Stimulated activated CD4-positive, alpha-beta T cell treated with anti-CD3 and anti-CD28 coated beads, TNF-alpha, amount 100 ng/mL, for 24 hours (primary cell): Measurements from ENCODE around the gene C1orf141.
"Not testable (repeated sequence)": the region's sequence is repeated elsewhere in the genome, so short reads cannot be mapped to it uniquely, and the experiment has no call there.

Experiments used
- DNase-seq, 3 experiments: peaks; one replicate each; pipeline ENCODE4 v3.0.0-alpha.2; 2020; ENCODE audit warnings: low read depth in 3 of 3

Gene C1orf141

GRCh38 chr1:67088440-67088839, 46.3 kb downstream of the C1orf141 start:
- DNase-seq, result no peak

- no peak for DNase-seq
Measured at GRCh38 chr1:67085326-67085725, 49.4 kb downstream of the C1orf141 start.

GRCh38 chr1:67084765-67085318, 49.9 kb downstream of the C1orf141 start:
- DNase-seq, result no peak

- no peak for DNase-seq
Measured at GRCh38 chr1:67078291-67078690, 56.5 kb downstream of the C1orf141 start.

GRCh38 chr1:67077593-67077992, 57.2 kb downstream of the C1orf141 start:
- DNase-seq, result no peak

GRCh38 chr1:67072749-67073148, 62.0 kb downstream of the C1orf141 start:
- no peak for DNase-seq

- not testable (repeated sequence) for DNase-seq
Measured at GRCh38 chr1:67067655-67068054, 67.1 kb downstream of the C1orf141 start.

- no peak for DNase-seq
Measured at GRCh38 chr1:67062412-67062811, 72.4 kb downstream of the C1orf141 start.

GRCh38 chr1:67061266-67061665, 73.5 kb downstream of the C1orf141 start:
- DNase-seq, result no peak

GRCh38 chr1:67060811-67061218, 74.0 kb downstream of the C1orf141 start:
- no peak for DNase-seq

- DNase-seq, result no peak
Measured at GRCh38 chr1:67059346-67059745, 75.4 kb downstream of the C1orf141 start.

- no peak for DNase-seq
Measured at GRCh38 chr1:67058761-67059160, 76.0 kb downstream of the C1orf141 start.

- no peak for DNase-seq
Measured at GRCh38 chr1:67058242-67058641, 76.5 kb downstream of the C1orf141 start.

- DNase-seq, result peak; percentile 55 to 79 (median 69)
Measured at GRCh38 chr1:67053785-67054772, 80.7 kb downstream of the C1orf141 start, which contains the start of gene SLC35D1. SLC35D1 (minus strand) TSS chr1:67054148; CDS start chr1:67054013, 135 bp downstream.

- no peak for DNase-seq
Measured at GRCh38 chr1:67053535-67053784, 81.3 kb downstream of the C1orf141 start.

GRCh38 chr1:67052741-67053534, 81.8 kb downstream of the C1orf141 start:
- peak; percentile 1 to 11 (median 4) for DNase-seq

- no peak for DNase-seq
Measured at GRCh38 chr1:67051196-67051595, 83.6 kb downstream of the C1orf141 start.

- DNase-seq, result no peak
Measured at GRCh38 chr1:67044631-67045270, 90.0 kb downstream of the C1orf141 start.

GRCh38 chr1:67043366-67043765, 91.4 kb downstream of the C1orf141 start:
- DNase-seq, result no peak
